ENCODE measurements around the gene LSM12. TPM values are rescaled to one million over a fixed set of nuclear protein-coding genes. Genes with fewer than 3 reads are reported as not detected.

Gene LSM12
- total RNA-seq, 1 donor from 2014 or later, result 55.4 TPM

GRCh38 chr17:44008205-44008909, 58.1 kb downstream of the LSM12 start:
- H3K27me3 Mint-ChIP-seq, result peaks cover 29% of the 10 kb centered on the region
- H3K4me1 Mint-ChIP-seq (ENCODE audit: low read depth), result peaks cover 12% of the 10 kb centered on the region
- TF ChIP-seq, protein P1, sequence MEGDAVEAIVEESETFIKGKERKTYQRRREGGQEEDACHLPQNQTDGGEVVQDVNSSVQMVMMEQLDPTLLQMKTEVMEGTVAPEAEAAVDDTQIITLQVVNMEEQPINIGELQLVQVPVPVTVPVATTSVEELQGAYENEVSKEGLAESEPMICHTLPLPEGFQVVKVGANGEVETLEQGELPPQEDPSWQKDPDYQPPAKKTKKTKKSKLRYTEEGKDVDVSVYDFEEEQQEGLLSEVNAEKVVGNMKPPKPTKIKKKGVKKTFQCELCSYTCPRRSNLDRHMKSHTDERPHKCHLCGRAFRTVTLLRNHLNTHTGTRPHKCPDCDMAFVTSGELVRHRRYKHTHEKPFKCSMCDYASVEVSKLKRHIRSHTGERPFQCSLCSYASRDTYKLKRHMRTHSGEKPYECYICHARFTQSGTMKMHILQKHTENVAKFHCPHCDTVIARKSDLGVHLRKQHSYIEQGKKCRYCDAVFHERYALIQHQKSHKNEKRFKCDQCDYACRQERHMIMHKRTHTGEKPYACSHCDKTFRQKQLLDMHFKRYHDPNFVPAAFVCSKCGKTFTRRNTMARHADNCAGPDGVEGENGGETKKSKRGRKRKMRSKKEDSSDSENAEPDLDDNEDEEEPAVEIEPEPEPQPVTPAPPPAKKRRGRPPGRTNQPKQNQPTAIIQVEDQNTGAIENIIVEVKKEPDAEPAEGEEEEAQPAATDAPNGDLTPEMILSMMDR (IDR thresholded peaks at IDR 0.05; ENCODE audit: unreplicated experiment), result no peak
- H3K4me3 Mint-ChIP-seq (ENCODE audit: low read depth), result peak overlapping the region; percentile 80
- peaks cover 1% of the 10 kb centered on the region for H3K36me3 Mint-ChIP-seq (ENCODE audit: insufficient read depth)
- no peaks in the 10 kb centered on the region for H3K9me3 Mint-ChIP-seq (ENCODE audit: low read depth)
- no peak for DNase-seq (ENCODE audit: low spot score, unreplicated experiment)
- peak overlapping the region; percentile 77 for H3K27ac Mint-ChIP-seq

- H3K4me1 Mint-ChIP-seq (ENCODE audit: low read depth), result peaks cover 12% of the 10 kb centered on the region
- H3K4me3 Mint-ChIP-seq (ENCODE audit: low read depth), result peak overlapping the region; percentile 80
- peaks cover 1% of the 10 kb centered on the region for H3K36me3 Mint-ChIP-seq (ENCODE audit: insufficient read depth)
- DNase-seq (ENCODE audit: low spot score, unreplicated experiment), result no peak
- TF ChIP-seq, protein P1 (IDR thresholded peaks at IDR 0.05; ENCODE audit: unreplicated experiment), result no peak
- H3K9me3 Mint-ChIP-seq (ENCODE audit: low read depth), result no peaks in the 10 kb centered on the region
- peak overlapping the region; percentile 83 for H3K27ac Mint-ChIP-seq
- H3K27me3 Mint-ChIP-seq, result peaks cover 31% of the 10 kb centered on the region
Observed at GRCh38 chr17:44007346-44008204, 58.9 kb downstream of the LSM12 start.

DNA sequence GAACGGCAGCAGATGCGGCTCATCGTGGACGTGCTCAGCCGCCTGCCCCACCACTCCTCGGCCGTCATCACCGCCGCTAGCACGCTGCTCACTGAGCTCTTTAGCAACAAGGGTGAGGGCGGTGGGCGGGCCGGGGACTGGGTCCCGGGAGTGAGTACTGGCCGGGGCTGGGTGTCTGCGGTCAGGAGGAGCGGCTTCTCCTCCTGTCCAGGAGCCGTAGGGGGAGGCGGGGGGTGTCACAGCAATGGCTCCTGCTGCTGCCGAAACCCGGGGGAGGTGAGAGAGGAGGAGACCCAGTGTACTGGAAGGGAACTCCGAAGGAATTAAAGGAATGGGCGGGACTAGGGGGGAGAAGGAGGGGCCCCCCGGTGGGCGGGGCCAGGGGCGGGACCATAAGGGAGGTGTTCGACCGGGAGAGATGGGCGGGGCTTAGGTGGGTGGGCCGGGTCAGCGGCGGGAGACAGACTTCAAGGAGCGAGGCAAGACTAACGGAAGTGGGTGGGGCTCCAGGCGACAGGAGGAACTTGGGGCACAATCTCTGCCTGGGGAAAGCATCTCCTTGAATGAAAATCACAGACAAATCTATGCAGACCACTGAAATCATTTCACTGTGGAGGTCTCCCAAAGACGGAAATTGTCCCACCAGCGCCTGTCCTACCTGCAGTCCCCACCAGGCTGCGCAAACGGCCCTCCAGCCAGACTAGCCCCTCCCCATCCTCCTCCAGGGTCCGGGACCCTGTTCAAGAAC, 59.7 kb downstream of the LSM12 start:
- peak; percentile 84 for DNase-seq (ENCODE audit: low spot score, unreplicated experiment)
- Mint-ChIP-seq H3K27me3 (peaks cover 34% of the 10 kb centered on the region), H3K4me3 (ENCODE audit: low read depth) (peak overlapping the region; percentile 80), H3K36me3 (ENCODE audit: insufficient read depth) (peaks cover 1% of the 10 kb centered on the region), H3K9me3 (ENCODE audit: low read depth) (no peaks in the 10 kb centered on the region), H3K27ac (peak overlapping the region; percentile 83), H3K4me1 (ENCODE audit: low read depth) (peaks cover 13% of the 10 kb centered on the region)
- TF ChIP-seq, protein P1 (IDR thresholded peaks at IDR 0.05; ENCODE audit: unreplicated experiment), result peak; percentile 72

- Mint-ChIP-seq H3K9me3 (ENCODE audit: low read depth) (no peaks in the 10 kb centered on the region), H3K4me3 (ENCODE audit: low read depth) (peak overlapping the region; percentile 80), H3K27me3 (peaks cover 38% of the 10 kb centered on the region), H3K27ac (peak overlapping the region; percentile 77), H3K4me1 (ENCODE audit: low read depth) (peaks cover 18% of the 10 kb centered on the region), H3K36me3 (ENCODE audit: insufficient read depth) (peaks cover 1% of the 10 kb centered on the region)
- TF ChIP-seq, protein P1 (IDR thresholded peaks at IDR 0.05; ENCODE audit: unreplicated experiment), result no peak
- no peak for DNase-seq (ENCODE audit: low spot score, unreplicated experiment)
Observed at GRCh38 chr17:44006272-44006597, 60.2 kb downstream of the LSM12 start.
